GM12878 (cell line): ENCODE results near the gene PARP1. TPM values are rescaled to one million over a fixed set of nuclear protein-coding genes. Genes with fewer than 3 reads are reported as not detected.

Source experiments
- ATAC-seq: fragments of 200-7000 bp; cut with Tn5 transposase; 3 replicates; pipeline ENCODE4 v1.9.1; 2020; ENCODE audit warnings: mild to moderate bottlenecking, moderate library complexity
- BruUV-seq: library from RNA; stranded (reverse); fragments of 400-500 nt; replicated peaks from 2 replicates; lab custom pipeline; 2021; lab: Mats Ljungman, UMichigan
- CTCF ChIA-PET: fragments of 300-600 bp; sonication (Branson Sonifier 250); formaldehyde crosslinking; extraction: SDS; loops from one replicate; lab custom pipeline; 2021; ENCODE audit warnings: inconsistent platforms; lab: Yijun Ruan, JAX
- POLR2A ChIA-PET: fragments of 350-600 bp; formaldehyde crosslinking; extraction: SDS; loops from one replicate; lab custom pipeline; 2021; ENCODE audit warnings: inconsistent platforms; lab: Charles Lee
- RAD21 ChIA-PET: fragments of 300-600 bp; sonication (Branson Sonifier 250); formaldehyde crosslinking; loops from one replicate; lab custom pipeline; 2023; ENCODE audit warnings: antibody characterized with exemption; ENCODE audit not compliant: unreplicated experiment; lab: Charles Lee
- SMC1A ChIA-PET: fragments of 300-600 bp; sonication (Branson Sonifier 250); formaldehyde crosslinking; loops from one replicate; lab custom pipeline; 2023; ENCODE audit not compliant: unreplicated experiment, uncharacterized antibody; lab: Charles Lee
- DNase-seq: peaks from one replicate; pipeline ENCODE4 v3.0.0-alpha.2; 2011; ENCODE audit warnings: low read depth, low spot score
- FAIRE-seq: peaks from 3 replicates; lab custom pipeline; 2011; peaks lifted over from hg19 to GRCh38; lab: Jason Lieb, UNC
- H2AFZ ChIP-seq: 2 replicates; pipeline ENCODE4 v1.6.0; 2011; ENCODE audit warnings: low read depth, low read length, control low read depth; ENCODE audit not compliant: control insufficient read depth
- H3K27ac ChIP-seq: 2 replicates; pipeline ENCODE4 v1.5.1; 2011; ENCODE audit warnings: control low read depth; ENCODE audit not compliant: control insufficient read depth, insufficient read depth
- H3K27me3 ChIP-seq, 2 experiments: replicated peaks in 1 of 2; 2 replicates each; pipeline versions ENCODE4 v1.6.0 to v1.6.1; 2011; ENCODE audit warnings: low read length in 1 of 2; ENCODE audit not compliant: control insufficient read depth in 2 of 2, insufficient read depth in 2 of 2
- H3K36me3 ChIP-seq, 2 experiments: 2 replicates each; pipeline ENCODE4 v1.5.1; 2011; ENCODE audit warnings: low read length in 1 of 2; ENCODE audit not compliant: control insufficient read depth in 2 of 2, insufficient read depth in 2 of 2
- H3K4me1 ChIP-seq: 2 replicates; pipeline ENCODE4 v1.6.1; 2011; ENCODE audit warnings: mild to moderate bottlenecking, low read length, moderate library complexity, mixed read lengths; ENCODE audit not compliant: control insufficient read depth, insufficient read depth
- H3K4me2 ChIP-seq: 2 replicates; pipeline ENCODE4 v1.6.0; 2011; ENCODE audit warnings: control low read depth; ENCODE audit not compliant: control insufficient read depth, insufficient read depth
- H3K4me3 ChIP-seq: fragments of 200-600 bp; sonication (generic); 2 replicates; pipeline ENCODE4 v1.5.1; 2016
- H3K79me2 ChIP-seq: 2 replicates; pipeline ENCODE4 v1.6.0; 2011; ENCODE audit warnings: low read length; ENCODE audit not compliant: control insufficient read depth, insufficient read depth
- H3K9ac ChIP-seq: 2 replicates; pipeline ENCODE4 v1.8.0; 2011; ENCODE audit warnings: low read length, control low read depth, mixed read lengths; ENCODE audit not compliant: control insufficient read depth, insufficient read depth
- H3K9me3 ChIP-seq: replicated peaks from 3 replicates; pipeline ENCODE4 v1.5.1; 2011; ENCODE audit warnings: mild to moderate bottlenecking, low read length; ENCODE audit not compliant: control insufficient read depth, insufficient read depth
- H4K20me1 ChIP-seq: 2 replicates; pipeline ENCODE4 v1.6.0; 2011; ENCODE audit not compliant: control insufficient read depth, insufficient read depth
- IKZF2 ChIP-seq, 2 experiments: fragments of 450-650 bp; IDR thresholded peaks; 2 replicates each; pipeline ENCODE4 v1.6.1; 2017; ENCODE audit warnings: mild to moderate bottlenecking in 2 of 2, moderate library complexity in 2 of 2
- MXI1 ChIP-seq: fragments of 150-350 bp; IDR thresholded peaks from 2 replicates; pipeline ENCODE4 v1.6.1; 2011; ENCODE audit warnings: low read depth, mild to moderate bottlenecking, inconsistent platforms, low read length, improper control_type of control experiment
- MYB ChIP-seq: fragments of 150-350 bp; IDR thresholded peaks from 2 replicates; pipeline ENCODE4 v1.6.1; 2014; ENCODE audit warnings: mild to moderate bottlenecking, low read depth, low read length, borderline replicate concordance
- POLR2A ChIP-seq: IDR thresholded peaks from 2 replicates; pipeline ENCODE4 v1.6.1; 2011; ENCODE audit warnings: low read depth, mild to moderate bottlenecking, low read length
- SIN3A ChIP-seq: IDR thresholded peaks from 2 replicates; pipeline ENCODE4 v1.6.1; 2012; ENCODE audit warnings: low read depth, low read length, improper control_type of control experiment
- whole genome bisulfite sequencing: methylation state at CpG from one replicate; pipeline ENCODE4 v1.1.6; 2016; ENCODE audit warnings: low lambda C conversion rate; ENCODE audit not compliant: insufficient replicate concordance, insufficient coverage; ENCODE audit errors: missing lambda C conversion rate; 5-methylcytosine and 5-hydroxymethylcytosine counted together
- in situ Hi-C: fragments of 300-500 bp; cut with MboI; formaldehyde crosslinking; loops from 9 replicates; pipeline ENCODE4 v1.14.3; 2018; ENCODE audit warnings: mixed read lengths
- intact Hi-C: fragments of 100-400 bp; cut with micrococcal nuclease; formaldehyde crosslinking; loops from one replicate; pipeline ENCODE4 v1.14.2; 2022; ENCODE audit not compliant: unreplicated experiment
- polyA plus RNA-seq, 11 experiments: library from polyadenylated mRNA; depleted of rRNA in 4 of 11; unstranded in 6 of 11; stranded (reverse) in 5 of 11; fragments of >200 nt; fragmentation: Nextera tagmentation in 4 of 11; fragmentation: Illumina TruSeq in 1 of 11; extraction: Ambion mirVana in 4 of 11; extraction: Trizol in 1 of 11; gene quantifications; 1 replicate in 1 of 11; 2 replicates in 10 of 11; pipeline versions ENCODE4 v1.2.1 to v1.2.3, GENCODE V29; 2011 to 2016; ENCODE audit warnings: inconsistent platforms in 2 of 11, missing spikeins in 2 of 11, low read depth in 1 of 11
- total RNA-seq, 4 experiments: library from RNA; depleted of rRNA in 3 of 4; stranded (reverse); fragments of >200 nt in 3 of 4; fragmentation: Illumina TruSeq in 1 of 4; extraction: Trizol in 1 of 4; gene quantifications; 2 replicates each; pipeline versions ENCODE4 v1.2.1 to v1.2.3, GENCODE V29; 2013 to 2021
- TF ChIP-seq, protein P1 (sequence below): fragments of 450-650 bp; IDR thresholded peaks from 2 replicates; pipeline ENCODE4 v1.6.1; 2017; ENCODE audit warnings: mild to moderate bottlenecking, low read depth, inconsistent platforms; ENCODE audit not compliant: poor library complexity, severe bottlenecking
- TF ChIP-seq, protein P2 (sequence below): fragments of 450-650 bp; formaldehyde crosslinking; IDR thresholded peaks from 2 replicates; pipeline ENCODE4 v1.4.0; 2022; ENCODE audit warnings: mild to moderate bottlenecking, moderate library complexity
- TF ChIP-seq, protein P3 (sequence below): fragments of 450-650 bp; IDR thresholded peaks from 2 replicates; pipeline ENCODE4 v1.6.1; 2017; ENCODE audit warnings: mild to moderate bottlenecking, moderate library complexity
- TF ChIP-seq, protein P4 (sequence below): IDR thresholded peaks from 2 replicates; pipeline ENCODE4 v1.6.1; 2011; ENCODE audit warnings: mild to moderate bottlenecking, low read depth, low read length, moderate library complexity; ENCODE audit not compliant: insufficient replicate concordance

PARP1 gene
- total and polyA plus RNA-seq, 10 of the 15 experiments (the other 5 are each of a cell fraction or from before 2014, with no cell fraction given): 113 to 287 (median 265) TPM

DNA sequence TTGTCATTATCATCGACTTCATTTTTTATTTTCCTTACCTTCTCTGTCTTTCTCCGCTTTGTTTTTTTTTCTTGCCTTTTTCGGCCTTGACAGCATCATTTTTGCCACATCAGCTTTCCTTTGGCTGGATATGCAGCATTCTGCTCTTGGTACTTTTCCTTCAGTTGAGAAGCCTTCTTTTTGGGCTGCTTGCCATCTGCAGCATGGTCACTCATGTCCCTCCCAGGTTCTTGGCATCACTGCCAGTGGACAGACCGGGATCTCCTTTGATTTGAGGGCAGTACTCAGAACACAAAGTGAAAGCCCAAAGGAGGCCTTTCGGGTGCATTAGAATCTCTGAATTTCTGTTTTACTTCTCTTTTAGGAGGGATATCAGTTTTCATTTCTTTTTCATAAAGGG is 3.7 kb upstream of the PARP1 start:
- H3K27ac ChIP-seq: no peak overlapping the region
- peaks cover 12% of the 10 kb centered on the region for H3K79me2 ChIP-seq
- in situ Hi-C loops: no loop called here
- no TSS peak for BruUV-seq
- H3K9ac ChIP-seq: no peak overlapping the region
- FAIRE-seq (peak; percentile 64), ATAC-seq (no peak), DNase-seq (no peak)
- H3K27me3 ChIP-seq: no peaks in the 10 kb centered on the region; a peak in 1 of 4 replicates
- no peaks in the 10 kb centered on the region for H3K36me3 ChIP-seq
- intact Hi-C loops: loop anchor here (5.0 kb wide), 1 partner anchor 56 kb away; no protein-coding TSS in a partner anchor
- ChIA-PET CTCF (interaction anchor here (1.3 kb wide), 1 partner anchor 286 kb away, joined by 3 read pairs; no protein-coding TSS in a partner anchor), SMC1A (interaction anchor here (1.5 kb wide), 2 partner anchors 11 to 286 kb away, joined by 4 to 5 read pairs; no protein-coding TSS in a partner anchor), POLR2A (no interaction called here), RAD21 (no interaction called here)
- 55% methylated on average over 5 of the region's 5 CpGs for WGBS
- no peak overlapping the region for H3K4me2 ChIP-seq
- H4K20me1 ChIP-seq: no peaks in the 10 kb centered on the region
- H3K4me3 ChIP-seq: no peak overlapping the region
- H2AFZ ChIP-seq: peak overlapping the region; percentile 22
- H3K4me1 ChIP-seq: peaks cover 7% of the 10 kb centered on the region; the same call in 1 of the 2 replicates
- H3K9me3 ChIP-seq: no peaks in the 10 kb centered on the region; the same call in 2 of the 3 replicates
- TF ChIP-seq POLR2A (no peak), SIN3A (no peak), IKZF2 (IDR thresholded peaks at IDR 0.05) (no peak), MYB (no peak), MXI1 (no peak)
- TF ChIP-seq, protein P1, sequence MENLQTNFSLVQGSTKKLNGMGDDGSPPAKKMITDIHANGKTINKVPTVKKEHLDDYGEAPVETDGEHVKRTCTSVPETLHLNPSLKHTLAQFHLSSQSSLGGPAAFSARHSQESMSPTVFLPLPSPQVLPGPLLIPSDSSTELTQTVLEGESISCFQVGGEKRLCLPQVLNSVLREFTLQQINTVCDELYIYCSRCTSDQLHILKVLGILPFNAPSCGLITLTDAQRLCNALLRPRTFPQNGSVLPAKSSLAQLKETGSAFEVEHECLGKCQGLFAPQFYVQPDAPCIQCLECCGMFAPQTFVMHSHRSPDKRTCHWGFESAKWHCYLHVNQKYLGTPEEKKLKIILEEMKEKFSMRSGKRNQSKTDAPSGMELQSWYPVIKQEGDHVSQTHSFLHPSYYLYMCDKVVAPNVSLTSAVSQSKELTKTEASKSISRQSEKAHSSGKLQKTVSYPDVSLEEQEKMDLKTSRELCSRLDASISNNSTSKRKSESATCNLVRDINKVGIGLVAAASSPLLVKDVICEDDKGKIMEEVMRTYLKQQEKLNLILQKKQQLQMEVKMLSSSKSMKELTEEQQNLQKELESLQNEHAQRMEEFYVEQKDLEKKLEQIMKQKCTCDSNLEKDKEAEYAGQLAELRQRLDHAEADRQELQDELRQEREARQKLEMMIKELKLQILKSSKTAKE: no peak
- TF ChIP-seq, protein P2, sequence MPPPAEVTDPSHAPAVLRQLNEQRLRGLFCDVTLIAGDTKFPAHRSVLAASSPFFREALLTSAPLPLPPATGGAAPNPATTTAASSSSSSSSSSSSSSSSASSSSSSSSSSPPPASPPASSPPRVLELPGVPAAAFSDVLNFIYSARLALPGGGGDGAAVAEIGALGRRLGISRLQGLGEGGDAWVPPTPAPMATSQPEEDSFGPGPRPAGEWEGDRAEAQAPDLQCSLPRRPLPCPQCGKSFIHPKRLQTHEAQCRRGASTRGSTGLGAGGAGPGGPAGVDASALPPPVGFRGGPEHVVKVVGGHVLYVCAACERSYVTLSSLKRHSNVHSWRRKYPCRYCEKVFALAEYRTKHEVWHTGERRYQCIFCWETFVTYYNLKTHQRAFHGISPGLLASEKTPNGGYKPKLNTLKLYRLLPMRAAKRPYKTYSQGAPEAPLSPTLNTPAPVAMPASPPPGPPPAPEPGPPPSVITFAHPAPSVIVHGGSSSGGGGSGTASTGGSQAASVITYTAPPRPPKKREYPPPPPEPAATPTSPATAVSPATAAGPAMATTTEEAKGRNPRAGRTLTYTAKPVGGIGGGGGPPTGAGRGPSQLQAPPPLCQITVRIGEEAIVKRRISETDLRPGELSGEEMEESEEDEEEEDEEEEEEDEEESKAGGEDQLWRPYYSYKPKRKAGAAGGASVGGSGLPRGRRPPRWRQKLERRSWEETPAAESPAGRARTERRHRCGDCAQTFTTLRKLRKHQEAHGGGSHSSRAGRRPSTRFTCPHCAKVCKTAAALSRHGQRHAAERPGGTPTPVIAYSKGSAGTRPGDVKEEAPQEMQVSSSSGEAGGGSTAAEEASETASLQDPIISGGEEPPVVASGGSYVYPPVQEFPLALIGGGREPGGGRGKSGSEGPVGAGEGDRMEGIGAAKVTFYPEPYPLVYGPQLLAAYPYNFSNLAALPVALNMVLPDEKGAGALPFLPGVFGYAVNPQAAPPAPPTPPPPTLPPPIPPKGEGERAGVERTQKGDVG (CRISPR knock-in tag): no peak
- TF ChIP-seq, protein P3, sequence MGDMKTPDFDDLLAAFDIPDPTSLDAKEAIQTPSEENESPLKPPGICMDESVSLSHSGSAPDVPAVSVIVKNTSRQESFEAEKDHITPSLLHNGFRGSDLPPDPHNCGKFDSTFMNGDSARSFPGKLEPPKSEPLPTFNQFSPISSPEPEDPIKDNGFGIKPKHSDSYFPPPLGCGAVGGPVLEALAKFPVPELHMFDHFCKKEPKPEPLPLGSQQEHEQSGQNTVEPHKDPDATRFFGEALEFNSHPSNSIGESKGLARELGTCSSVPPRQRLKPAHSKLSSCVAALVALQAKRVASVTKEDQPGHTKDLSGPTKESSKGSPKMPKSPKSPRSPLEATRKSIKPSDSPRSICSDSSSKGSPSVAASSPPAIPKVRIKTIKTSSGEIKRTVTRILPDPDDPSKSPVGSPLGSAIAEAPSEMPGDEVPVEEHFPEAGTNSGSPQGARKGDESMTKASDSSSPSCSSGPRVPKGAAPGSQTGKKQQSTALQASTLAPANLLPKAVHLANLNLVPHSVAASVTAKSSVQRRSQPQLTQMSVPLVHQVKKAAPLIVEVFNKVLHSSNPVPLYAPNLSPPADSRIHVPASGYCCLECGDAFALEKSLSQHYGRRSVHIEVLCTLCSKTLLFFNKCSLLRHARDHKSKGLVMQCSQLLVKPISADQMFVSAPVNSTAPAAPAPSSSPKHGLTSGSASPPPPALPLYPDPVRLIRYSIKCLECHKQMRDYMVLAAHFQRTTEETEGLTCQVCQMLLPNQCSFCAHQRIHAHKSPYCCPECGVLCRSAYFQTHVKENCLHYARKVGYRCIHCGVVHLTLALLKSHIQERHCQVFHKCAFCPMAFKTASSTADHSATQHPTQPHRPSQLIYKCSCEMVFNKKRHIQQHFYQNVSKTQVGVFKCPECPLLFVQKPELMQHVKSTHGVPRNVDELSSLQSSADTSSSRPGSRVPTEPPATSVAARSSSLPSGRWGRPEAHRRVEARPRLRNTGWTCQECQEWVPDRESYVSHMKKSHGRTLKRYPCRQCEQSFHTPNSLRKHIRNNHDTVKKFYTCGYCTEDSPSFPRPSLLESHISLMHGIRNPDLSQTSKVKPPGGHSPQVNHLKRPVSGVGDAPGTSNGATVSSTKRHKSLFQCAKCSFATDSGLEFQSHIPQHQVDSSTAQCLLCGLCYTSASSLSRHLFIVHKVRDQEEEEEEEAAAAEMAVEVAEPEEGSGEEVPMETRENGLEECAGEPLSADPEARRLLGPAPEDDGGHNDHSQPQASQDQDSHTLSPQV: no peak
- TF ChIP-seq, protein P4, sequence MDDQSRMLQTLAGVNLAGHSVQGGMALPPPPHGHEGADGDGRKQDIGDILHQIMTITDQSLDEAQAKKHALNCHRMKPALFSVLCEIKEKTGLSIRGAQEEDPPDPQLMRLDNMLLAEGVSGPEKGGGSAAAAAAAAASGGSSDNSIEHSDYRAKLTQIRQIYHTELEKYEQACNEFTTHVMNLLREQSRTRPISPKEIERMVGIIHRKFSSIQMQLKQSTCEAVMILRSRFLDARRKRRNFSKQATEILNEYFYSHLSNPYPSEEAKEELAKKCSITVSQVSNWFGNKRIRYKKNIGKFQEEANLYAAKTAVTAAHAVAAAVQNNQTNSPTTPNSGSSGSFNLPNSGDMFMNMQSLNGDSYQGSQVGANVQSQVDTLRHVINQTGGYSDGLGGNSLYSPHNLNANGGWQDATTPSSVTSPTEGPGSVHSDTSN: no peak
